Epithelial cell of proximal tubule (primary cell): ENCODE data around the gene ANAPC2. TPM values are rescaled to one million over a fixed set of nuclear protein-coding genes. Genes with fewer than 3 reads are reported as not detected.

ENCODE experiments used
- DNase-seq: peaks from one replicate; pipeline ENCODE4 v3.0.0-alpha.2; 2011; ENCODE audit warnings: low read depth
- H3K4me3 ChIP-seq: 2 replicates; pipeline ENCODE4 v1.5.1; 2011; ENCODE audit warnings: low read depth, mild to moderate bottlenecking, low read length
- total RNA-seq: library from RNA; depleted of rRNA; stranded (reverse); fragments of >200 nt; gene quantifications from 2 replicates; pipeline ENCODE4 v1.2.3, GENCODE V29; 2015
- TF ChIP-seq, protein P1 (sequence below): conservative IDR thresholded peaks from 2 replicates; pipeline ENCODE4 v1.5.1; 2012; ENCODE audit warnings: low read depth, mild to moderate bottlenecking, low read length

ANAPC2 gene
- total RNA-seq, 1 donor from 2014 or later = 16.7 TPM

- DNase-seq = no peak
- TF ChIP-seq, protein P1, sequence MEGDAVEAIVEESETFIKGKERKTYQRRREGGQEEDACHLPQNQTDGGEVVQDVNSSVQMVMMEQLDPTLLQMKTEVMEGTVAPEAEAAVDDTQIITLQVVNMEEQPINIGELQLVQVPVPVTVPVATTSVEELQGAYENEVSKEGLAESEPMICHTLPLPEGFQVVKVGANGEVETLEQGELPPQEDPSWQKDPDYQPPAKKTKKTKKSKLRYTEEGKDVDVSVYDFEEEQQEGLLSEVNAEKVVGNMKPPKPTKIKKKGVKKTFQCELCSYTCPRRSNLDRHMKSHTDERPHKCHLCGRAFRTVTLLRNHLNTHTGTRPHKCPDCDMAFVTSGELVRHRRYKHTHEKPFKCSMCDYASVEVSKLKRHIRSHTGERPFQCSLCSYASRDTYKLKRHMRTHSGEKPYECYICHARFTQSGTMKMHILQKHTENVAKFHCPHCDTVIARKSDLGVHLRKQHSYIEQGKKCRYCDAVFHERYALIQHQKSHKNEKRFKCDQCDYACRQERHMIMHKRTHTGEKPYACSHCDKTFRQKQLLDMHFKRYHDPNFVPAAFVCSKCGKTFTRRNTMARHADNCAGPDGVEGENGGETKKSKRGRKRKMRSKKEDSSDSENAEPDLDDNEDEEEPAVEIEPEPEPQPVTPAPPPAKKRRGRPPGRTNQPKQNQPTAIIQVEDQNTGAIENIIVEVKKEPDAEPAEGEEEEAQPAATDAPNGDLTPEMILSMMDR = no peak
These were observed 17.0 kb upstream of the ANAPC2 start, which contains the start of the genes NDOR1 and TMEM203 for GRCh38 chr9:137205126-137206069. Gene NDOR1, plus strand, starts transcription at chr9:137205700. Its CDS starts 78 bp downstream, at chr9:137205778. Gene TMEM203, minus strand, starts transcription at chr9:137205648. Its CDS starts 234 bp downstream, at chr9:137205414.

DNA sequence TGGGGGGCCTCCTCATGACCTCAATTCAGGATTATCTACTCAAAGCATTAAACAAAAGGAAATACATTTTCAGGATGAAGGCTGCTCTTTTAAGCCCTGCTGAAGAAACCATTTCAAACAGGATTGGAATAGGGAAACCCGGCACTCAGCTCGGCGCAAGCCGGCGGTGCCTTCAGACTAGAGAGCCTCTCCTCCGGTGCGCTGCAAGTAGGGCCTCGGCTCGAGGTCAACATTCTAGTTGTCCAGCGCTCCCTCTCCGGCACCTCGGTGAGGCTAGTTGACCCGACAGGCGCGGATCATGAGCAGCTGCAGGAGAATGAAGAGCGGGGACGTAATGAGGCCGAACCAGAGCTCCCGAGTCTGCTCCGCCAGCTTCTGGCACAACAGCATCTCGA lies 16.4 kb upstream of the ANAPC2 start:
- DNase-seq = no peak
- H3K4me3 ChIP-seq = peak overlapping the region; percentile 97
- TF ChIP-seq, protein P1 = no peak

More at GRCh38 chr9:137205126-137206069, 17.0 kb upstream of the ANAPC2 start, which contains the start of the genes NDOR1 and TMEM203:
- peak within 1 kb of the TSS; percentile 97 for H3K4me3 ChIP-seq

DNA sequence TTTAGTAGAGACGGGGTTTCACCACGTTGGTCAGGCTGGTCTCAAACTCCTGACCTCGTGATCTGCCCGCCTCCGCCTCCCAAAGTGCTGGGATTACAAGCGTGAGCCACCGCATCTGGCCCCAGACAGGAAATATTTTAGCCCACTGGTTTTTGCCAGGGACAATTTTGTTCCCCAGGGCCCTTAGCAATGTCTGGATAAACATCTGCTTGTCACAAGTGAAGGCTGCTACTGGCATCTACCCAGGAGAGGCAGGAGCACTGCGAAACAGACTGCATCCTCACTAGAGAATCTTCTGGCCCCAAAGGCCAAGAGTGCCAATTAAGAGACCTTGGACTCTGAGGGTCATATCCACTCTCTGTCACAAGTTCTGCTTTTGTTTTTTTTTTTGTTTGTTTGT lies 14.6 kb upstream of the ANAPC2 start:
- TF ChIP-seq, protein P1 = no peak
- H3K4me3 ChIP-seq = no peak overlapping the region
- no peak for DNase-seq

- TF ChIP-seq, protein P1 = no peak
- peak overlapping the region; percentile 65 for H3K4me3 ChIP-seq
- DNase-seq = no peak
These were observed 13.0 kb upstream of the ANAPC2 start for GRCh38 chr9:137201205-137201868.

- TF ChIP-seq, protein P1 = no peak
- peak; percentile 74 for DNase-seq
- H3K4me3 ChIP-seq = peak within 1 kb of the TSS; percentile 65
These were observed 12.2 kb upstream of the ANAPC2 start, which contains the start of gene TPRN for GRCh38 chr9:137200311-137201204. Gene TPRN, minus strand, starts transcription at chr9:137200741. Its CDS starts 30 bp downstream, at chr9:137200711.

- H3K4me3 ChIP-seq = peak overlapping the region; percentile 54
- DNase-seq = no peak
- TF ChIP-seq, protein P1 = no peak
These were observed 11.2 kb upstream of the ANAPC2 start for GRCh38 chr9:137199411-137200121.
